ENCODE data around the gene STUM. TPM values are rescaled to one million over a fixed set of nuclear protein-coding genes. Genes with fewer than 3 reads are reported as not detected.

The STUM gene
- total RNA-seq, 1 donor from 2014 or later = 0.09 TPM

GRCh38 chr1:226648421-226648820 lies 99.9 kb downstream of the STUM start:
- Mint-ChIP-seq H3K27me3 (ENCODE audit: low read depth) (no peaks in the 10 kb centered on the region), H3K36me3 (peaks cover 11% of the 10 kb centered on the region), H3K9me3 (no peaks in the 10 kb centered on the region), H3K4me1 (peaks cover 3% of the 10 kb centered on the region), H3K27ac (no peak overlapping the region), H3K4me3 (no peak overlapping the region)
- no peak for DNase-seq (ENCODE audit: low spot score in 2 of 2, unreplicated experiment in 2 of 2)
- TF ChIP-seq CTCF (IDR thresholded peaks at IDR 0.05; ENCODE audit: unreplicated experiment) = no peak

- TF ChIP-seq CTCF (IDR thresholded peaks at IDR 0.05; ENCODE audit: unreplicated experiment) = no peak
- DNase-seq (ENCODE audit: low spot score in 2 of 2, unreplicated experiment in 2 of 2) = no peak
- peaks cover 11% of the 10 kb centered on the region for H3K36me3 Mint-ChIP-seq
- no peak overlapping the region for H3K27ac Mint-ChIP-seq
- no peaks in the 10 kb centered on the region for H3K27me3 Mint-ChIP-seq (ENCODE audit: low read depth)
- peaks cover 9% of the 10 kb centered on the region for H3K4me1 Mint-ChIP-seq
- no peak overlapping the region for H3K4me3 Mint-ChIP-seq
- no peaks in the 10 kb centered on the region for H3K9me3 Mint-ChIP-seq
These were observed 100.7 kb downstream of the STUM start for GRCh38 chr1:226649244-226649643.

- no peak overlapping the region for H3K27ac Mint-ChIP-seq
- no peak for DNase-seq (ENCODE audit: low spot score in 2 of 2, unreplicated experiment in 2 of 2)
- H3K27me3 Mint-ChIP-seq (ENCODE audit: low read depth) = no peaks in the 10 kb centered on the region
- peaks cover 14% of the 10 kb centered on the region for H3K4me1 Mint-ChIP-seq
- H3K36me3 Mint-ChIP-seq = peaks cover 11% of the 10 kb centered on the region
- H3K9me3 Mint-ChIP-seq = no peaks in the 10 kb centered on the region
- TF ChIP-seq CTCF (IDR thresholded peaks at IDR 0.05; ENCODE audit: unreplicated experiment) = no peak
- no peak overlapping the region for H3K4me3 Mint-ChIP-seq
These were observed 101.2 kb downstream of the STUM start for GRCh38 chr1:226649780-226650179.

- no peaks in the 10 kb centered on the region for H3K27me3 Mint-ChIP-seq (ENCODE audit: low read depth)
- no peak overlapping the region for H3K4me3 Mint-ChIP-seq
- H3K36me3 Mint-ChIP-seq = peaks cover 11% of the 10 kb centered on the region
- TF ChIP-seq CTCF (IDR thresholded peaks at IDR 0.05; ENCODE audit: unreplicated experiment) = no peak
- DNase-seq (ENCODE audit: low spot score in 2 of 2, unreplicated experiment in 2 of 2) = no peak
- no peaks in the 10 kb centered on the region for H3K9me3 Mint-ChIP-seq
- H3K27ac Mint-ChIP-seq = no peak overlapping the region
- H3K4me1 Mint-ChIP-seq = peaks cover 15% of the 10 kb centered on the region
These were observed 101.8 kb downstream of the STUM start for GRCh38 chr1:226650236-226650841.

- TF ChIP-seq CTCF (IDR thresholded peaks at IDR 0.05; ENCODE audit: unreplicated experiment) = no peak
- H3K27ac Mint-ChIP-seq = no peak overlapping the region
- H3K4me1 Mint-ChIP-seq = peaks cover 23% of the 10 kb centered on the region
- no peak overlapping the region for H3K4me3 Mint-ChIP-seq
- peaks cover 11% of the 10 kb centered on the region for H3K36me3 Mint-ChIP-seq
- no peaks in the 10 kb centered on the region for H3K27me3 Mint-ChIP-seq (ENCODE audit: low read depth)
- no peak for DNase-seq (ENCODE audit: low spot score in 2 of 2, unreplicated experiment in 2 of 2)
- H3K9me3 Mint-ChIP-seq = no peaks in the 10 kb centered on the region
These were observed 102.6 kb downstream of the STUM start for GRCh38 chr1:226651041-226651731.
